Sigmoid colon (tissue), 7 donors: ENCODE measurements around the gene CNTNAP5. TPM values are rescaled to one million over a fixed set of nuclear protein-coding genes. Genes with fewer than 3 reads are reported as not detected.

Source experiments
- DNase-seq: peaks from one replicate; pipeline ENCODE4 v3.0.0-alpha.2; 2019
- H3K27ac ChIP-seq, 4 donors: fragments of 200-600 bp; sonication (generic); one replicate each; pipeline ENCODE4 v1.5.1; 2016 to 2019; ENCODE audit warnings: mild to moderate bottlenecking in 1 of 4
- H3K27me3 ChIP-seq, 3 donors: fragments of 200-600 bp; sonication (generic); one replicate each; pipeline ENCODE4 v1.5.1; 2019; ENCODE audit warnings: mild to moderate bottlenecking in 1 of 3
- H3K36me3 ChIP-seq, 4 donors: fragments of 200-600 bp; sonication (generic); one replicate each; pipeline ENCODE4 v1.5.1; 2016 to 2019
- H3K4me1 ChIP-seq, 4 donors: fragments of 200-600 bp; sonication (generic); one replicate each; pipeline ENCODE4 v1.5.1; 2017 to 2019
- H3K4me3 ChIP-seq, 4 donors: fragments of 200-600 bp; sonication (generic); one replicate each; pipeline ENCODE4 v1.5.1; 2017 to 2019; ENCODE audit warnings: mild to moderate bottlenecking in 2 of 4, moderate library complexity in 1 of 4
- H3K9me3 ChIP-seq, 4 donors: fragments of 200-600 bp in 3 of 4; sonication (generic) in 3 of 4; one replicate each; pipeline versions ENCODE4 v1.5.1 to v1.6.1; 2013 to 2019
- CTCF ChIP-seq, 4 experiments: fragments of 450-650 bp in 3 of 4; fragments of 200-600 bp in 1 of 4; IDR thresholded peaks; one replicate each; pipeline ENCODE4 v1.5.1; 2016 to 2019; ENCODE audit warnings: antibody characterized with exemption in 4 of 4, mild to moderate bottlenecking in 3 of 4, moderate library complexity in 2 of 4
- EP300 ChIP-seq, 4 donors: sonication (generic); formaldehyde crosslinking; IDR thresholded peaks; one replicate each; pipeline ENCODE4 v1.6.1; 2017; ENCODE audit warnings: antibody characterized with exemption in 4 of 4
- POLR2A ChIP-seq, 2 donors: fragments of 450-650 bp; IDR thresholded peaks; one replicate each; pipeline ENCODE4 v1.6.1; 2016; ENCODE audit warnings: antibody characterized with exemption in 2 of 2, mild to moderate bottlenecking in 2 of 2, moderate library complexity in 2 of 2
- POLR2AphosphoS5 ChIP-seq, 4 donors: sonication (generic); formaldehyde crosslinking; IDR thresholded peaks; one replicate each; pipeline ENCODE4 v1.6.1; 2017; ENCODE audit warnings: antibody characterized with exemption in 4 of 4
- WGBS, 2 donors: extraction: QIAGEN DNeasy Blood & Tissue Kit; methylation state at CpG; one replicate each; pipeline ENCODE4 v1.1.7; 2013; 5-methylcytosine and 5-hydroxymethylcytosine counted together
- intact Hi-C: fragments of 100-400 bp; cut with DNase I; formaldehyde crosslinking; loops from one replicate; pipeline ENCODE4 v1.15.1; 2023
- polyA plus RNA-seq, 3 donors: library from polyadenylated mRNA; stranded (reverse); fragments of 200-250 nt; gene quantifications; one replicate each; pipeline ENCODE4 v1.2.3, GENCODE V29; 2013
- total RNA-seq, 4 donors: library from RNA; depleted of rRNA; stranded (reverse); fragments of >200 nt; gene quantifications; one replicate each; pipeline ENCODE4 v1.1.0, GENCODE V29; 2016
- donor health status: healthy with polysubstance abuse.
- donor health status: Bipolar disorder and iron deficiency.
- donor health status: healthy.

Gene CNTNAP5
- total and polyA plus RNA-seq, 7 donors = 0.74 to 4.5 (median 1.5) TPM; not detected in 2

GRCh38 chr2:124018890-124019289, 6.2 kb upstream of the CNTNAP5 start:
- Histone ChIP-seq H3K4me1 (peaks cover 0 to 5% (median 0%) of the 10 kb centered on the region in 4 donors), H3K27me3 (peaks cover 0 to 7% (median 0%) of the 10 kb centered on the region in 3 donors), H3K27ac (no peak overlapping the region), H3K9me3 (no peaks in the 10 kb centered on the region), H3K4me3 (no peak overlapping the region), H3K36me3 (no peaks in the 10 kb centered on the region)
- TF ChIP-seq CTCF (IDR thresholded peaks at IDR 0.05) (peak in 1 of 4 experiments; percentile 10), EP300 (IDR thresholded peaks at IDR 0.05) (no peak)
- intact Hi-C loops = no loop called here
- no peak for DNase-seq

DNA sequence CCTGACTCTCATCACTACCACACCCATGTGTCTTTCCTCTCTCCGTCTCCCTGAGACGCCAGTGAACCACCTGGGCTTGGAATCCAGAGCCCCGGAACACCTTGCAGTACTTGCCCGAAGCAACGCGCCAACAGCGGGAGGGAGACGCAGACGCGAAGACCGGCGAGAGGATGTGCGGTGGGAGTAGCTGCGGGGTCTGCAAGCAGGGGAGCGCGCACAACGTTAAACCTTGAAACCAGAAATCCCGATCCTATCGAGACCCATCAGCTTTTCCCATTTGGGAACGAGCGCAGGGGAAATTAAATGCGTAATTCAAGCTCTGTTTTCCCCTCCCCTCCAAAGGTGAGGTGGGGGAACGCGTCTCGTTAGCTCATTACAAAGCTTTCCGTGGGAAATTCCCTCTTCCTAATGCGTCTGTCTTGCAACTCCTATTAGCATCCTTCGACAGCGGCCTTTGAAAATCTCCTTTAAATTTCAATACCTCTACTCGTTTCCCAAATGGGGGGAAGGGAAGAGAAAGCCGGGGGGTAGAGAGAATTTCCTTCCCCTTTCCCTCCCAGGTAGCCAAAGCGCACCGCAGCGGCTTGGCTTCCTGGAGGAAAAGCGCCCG, 421 bp upstream of the CNTNAP5 start:
- H3K27ac ChIP-seq = no peak overlapping the region
- no peak for DNase-seq
- H3K36me3 ChIP-seq = no peaks in the 10 kb centered on the region
- intact Hi-C loops = no loop called here
- peaks cover 0 to 11% (median 6%) of the 10 kb centered on the region in 4 donors for H3K4me1 ChIP-seq
- WGBS, 2 donors = 5 to 24% methylated on average over 36 of the region's 36 CpGs
- H3K4me3 ChIP-seq = peak overlapping the region in 1 of 4 donors; percentile 20
- TF ChIP-seq POLR2A (IDR thresholded peaks at IDR 0.05) (no peak), CTCF (IDR thresholded peaks at IDR 0.05) (no peak), POLR2AphosphoS5 (IDR thresholded peaks at IDR 0.05) (no peak), EP300 (IDR thresholded peaks at IDR 0.05) (no peak)
- peaks cover 8 to 30% (median 23%) of the 10 kb centered on the region in 3 donors for H3K27me3 ChIP-seq
- no peaks in the 10 kb centered on the region for H3K9me3 ChIP-seq

- TF ChIP-seq CTCF (IDR thresholded peaks at IDR 0.05) = no peak
- no peak for TF ChIP-seq EP300 (IDR thresholded peaks at IDR 0.05)
- no peak for TF ChIP-seq POLR2A (IDR thresholded peaks at IDR 0.05)
- no peak for TF ChIP-seq POLR2AphosphoS5 (IDR thresholded peaks at IDR 0.05)
- DNase-seq = no peak
- 53 to 62% methylated on average over 14 of the region's 14 CpGs for WGBS, 2 donors
- peaks cover 0 to 11% (median 6%) of the 10 kb centered on the region in 4 donors for H3K4me1 ChIP-seq
- no peaks in the 10 kb centered on the region for H3K36me3 ChIP-seq
- intact Hi-C loops = no loop called here
- H3K4me3 ChIP-seq = no peak overlapping the region
- H3K27ac ChIP-seq = no peak overlapping the region
- peaks cover 8 to 30% (median 23%) of the 10 kb centered on the region in 3 donors for H3K27me3 ChIP-seq
- no peaks in the 10 kb centered on the region for H3K9me3 ChIP-seq
These were observed 876 bp downstream of the CNTNAP5 start for GRCh38 chr2:124025891-124026434.

DNA sequence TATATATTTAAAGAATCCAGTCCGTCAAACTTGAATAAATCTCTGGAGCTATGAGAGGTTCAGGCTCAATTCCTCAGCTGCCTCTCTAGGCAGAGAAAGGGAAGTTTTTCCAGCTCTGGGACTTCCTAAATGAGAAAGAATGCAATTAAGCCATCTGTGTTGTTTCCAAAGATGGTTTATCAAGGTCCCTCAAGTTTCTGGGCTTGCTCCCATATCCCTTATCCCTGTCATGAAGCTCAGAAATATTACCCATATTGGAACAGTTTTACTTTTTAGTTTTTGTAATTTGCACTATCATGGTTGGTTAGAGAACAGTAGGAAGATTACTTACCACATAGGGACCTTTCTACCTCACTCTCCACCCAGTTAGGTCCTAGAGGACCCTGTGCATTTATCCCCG, 1.4 kb downstream of the CNTNAP5 start:
- TF ChIP-seq CTCF (IDR thresholded peaks at IDR 0.05) (no peak), POLR2AphosphoS5 (IDR thresholded peaks at IDR 0.05) (no peak), EP300 (IDR thresholded peaks at IDR 0.05) (no peak)
- no peak overlapping the region for H3K27ac ChIP-seq
- H3K4me1 ChIP-seq = peaks cover 0 to 11% (median 6%) of the 10 kb centered on the region in 4 donors
- H3K4me3 ChIP-seq = no peak overlapping the region
- intact Hi-C loops = no loop called here
- no peaks in the 10 kb centered on the region for H3K9me3 ChIP-seq
- no peak for DNase-seq
- H3K36me3 ChIP-seq = no peaks in the 10 kb centered on the region
- 87 to 89% methylated on average over 2 of the region's 2 CpGs for WGBS, 2 donors
- peaks cover 8 to 30% (median 23%) of the 10 kb centered on the region in 3 donors for H3K27me3 ChIP-seq
